ENCODE measurements around the gene STARD4. TPM values are rescaled to one million over a fixed set of nuclear protein-coding genes. Genes with fewer than 3 reads are reported as not detected.
A peak's percentile ranks its signal among the peaks of the same experiment; 100 is the strongest.

The STARD4 gene
- total and polyA plus RNA-seq, 2 of the 13 experiments (the other 11 are each of a cell fraction or from before 2014, with no cell fraction given) = 27.4 to 66.9 TPM

GRCh38 chr5:111514087-111514486 lies 1.8 kb upstream of the STARD4 start:
- no peaks in the 10 kb centered on the region; a peak in 1 of 5 replicates for H3K27me3 ChIP-seq (ENCODE audit: control insufficient read depth in 1 of 2, insufficient read depth in 2 of 2, low read length in 2 of 2)
- peak overlapping the region; percentile 90; the same call in 1 of the 2 replicates for H3K4me2 ChIP-seq (ENCODE audit: low read depth, low read length)
- H4K20me1 ChIP-seq (ENCODE audit: insufficient read depth, low read length) = peaks cover 5% of the 10 kb centered on the region; the same call in 1 of the 2 replicates
- H3K36me3 ChIP-seq (replicated peaks in 1 of 2; ENCODE audit: control insufficient read depth in 1 of 2, insufficient read depth in 2 of 2, low read length in 2 of 2) = no peaks in the 10 kb centered on the region
- WGBS (ENCODE audit: low lambda C conversion rate) = 100% methylated on average over 3 of the region's 3 CpGs
- ATAC-seq (no peak), FAIRE-seq (no peak), DNase-seq (ENCODE audit: low spot score) (no peak)
- ChIA-PET POLR2A (no interaction called here), CTCF (ENCODE audit: low intra/inter-chr PET ratio, low total read pairs) (no interaction called here)
- peaks cover 32% of the 10 kb centered on the region for H3K79me2 ChIP-seq (ENCODE audit: insufficient read depth, low read length)
- no peak overlapping the region for H3K9ac ChIP-seq (ENCODE audit: insufficient read depth, low read depth, low read length)
- H2AFZ ChIP-seq (ENCODE audit: low read length) = no peak overlapping the region
- H3K27ac ChIP-seq (ENCODE audit: extremely low read length, insufficient read depth, low read length) = peak overlapping the region; percentile 97
- no TSS peak for BruUV-seq (replicated peaks)
- intact Hi-C loops (cut with micrococcal nuclease; ENCODE audit: unreplicated experiment) (loop anchor here (5.0 kb wide), 3 partner anchors 228 to 648 kb away; partner anchors contain the start of gene NREP), in situ Hi-C loops (cut with HindIII; ENCODE audit: extremely low pct_ligation_motif_present, low pct_unique_long_range_greater_than_20kb) (no loop called here)
- H3K9me3 ChIP-seq (ENCODE audit: low read length) = no peaks in the 10 kb centered on the region
- peaks cover 26% of the 10 kb centered on the region for H3K4me1 ChIP-seq (ENCODE audit: insufficient read depth, low read length)
- peak overlapping the region in 1 of 3 experiments; percentile 42; a peak in 1 of 6 replicates for H3K4me3 ChIP-seq (replicated peaks in 1 of 3; ENCODE audit: insufficient read depth in 1 of 3, low read depth in 2 of 3, low read length in 3 of 3)
- TF ChIP-seq MEIS1 (CRISPR knock-in tag; IDR thresholded peaks at IDR 0.05; ENCODE audit: borderline replicate concordance) (no peak), ATF4 (CRISPR knock-in tag; IDR thresholded peaks at IDR 0.05) (no peak), NFE2 (CRISPR knock-in tag; IDR thresholded peaks at IDR 0.05) (no peak), SNAPC2 (CRISPR knock-in tag; IDR thresholded peaks at IDR 0.05) (no peak), ZNF564 (CRISPR knock-in tag; IDR thresholded peaks at IDR 0.05) (no peak), ZNF841 (CRISPR knock-in tag; IDR thresholded peaks at IDR 0.05; ENCODE audit: borderline replicate concordance) (no peak), MLXIP (CRISPR knock-in tag; IDR thresholded peaks at IDR 0.05; ENCODE audit: borderline replicate concordance) (no peak), CERS6 (CRISPR knock-in tag; IDR thresholded peaks at IDR 0.05) (no peak), ZNF337 (CRISPR knock-in tag; IDR thresholded peaks at IDR 0.05; ENCODE audit: borderline replicate concordance, low read depth) (no peak), ZNF660 (CRISPR knock-in tag; IDR thresholded peaks at IDR 0.05; ENCODE audit: borderline replicate concordance, low read depth) (no peak), MYC (CRISPR knock-in tag; IDR thresholded peaks at IDR 0.05; ENCODE audit: borderline replicate concordance) (no peak), IRX3 (CRISPR knock-in tag; IDR thresholded peaks at IDR 0.05; ENCODE audit: borderline replicate concordance, low read depth) (no peak), HMGA1 (CRISPR knock-in tag; conservative IDR thresholded peaks at IDR 0.05) (no peak), REL (CRISPR knock-in tag; conservative IDR thresholded peaks at IDR 0.05) (no peak), SSRP1 (CRISPR knock-in tag; IDR thresholded peaks at IDR 0.05) (no peak), TCF12 (IDR thresholded peaks at IDR 0.05) (no peak), TCF12 (CRISPR knock-in tag; IDR thresholded peaks at IDR 0.05) (no peak), FOXO4 (CRISPR knock-in tag; conservative IDR thresholded peaks at IDR 0.05) (no peak), KDM2A (CRISPR knock-in tag; IDR thresholded peaks at IDR 0.05; ENCODE audit: borderline replicate concordance, low read depth) (no peak)
